Testis (tissue), 3 donors: ENCODE measurements around the gene BABAM2. TPM values are rescaled to one million over a fixed set of nuclear protein-coding genes. Genes with fewer than 3 reads are reported as not detected.

Experiments
- DNase-seq: peaks from one replicate; pipeline ENCODE4 v3.0.0-alpha.2; 2019
- H3K27ac ChIP-seq, 2 donors: fragments of 200-600 bp; sonication (generic); one replicate each; pipeline ENCODE4 v1.5.1; 2019
- H3K27me3 ChIP-seq: fragments of 200-600 bp; sonication (generic); one replicate; pipeline ENCODE4 v1.5.1; 2019
- H3K36me3 ChIP-seq: fragments of 200-600 bp; sonication (generic); one replicate; pipeline ENCODE4 v1.5.1; 2017; ENCODE audit warnings: low read depth; ENCODE audit errors: missing control alignments
- H3K4me1 ChIP-seq: fragments of 200-600 bp; sonication (generic); one replicate; pipeline ENCODE4 v1.5.1; 2019
- H3K4me3 ChIP-seq, 2 donors: fragments of 200-600 bp; sonication (generic); one replicate each; pipeline ENCODE4 v1.5.1; 2017 to 2019
- H3K9me3 ChIP-seq: fragments of 200-600 bp; sonication (generic); one replicate; pipeline ENCODE4 v1.5.1; 2017
- CTCF ChIP-seq, 3 experiments: fragments of 450-650 bp in 2 of 3; fragments of 200-600 bp in 1 of 3; sonication (generic) in 1 of 3; IDR thresholded peaks; one replicate each; pipeline ENCODE4 v1.5.1; 2016 to 2019; ENCODE audit warnings: antibody characterized with exemption in 3 of 3, mild to moderate bottlenecking in 2 of 3, moderate library complexity in 1 of 3
- POLR2A ChIP-seq: fragments of 450-650 bp; IDR thresholded peaks from one replicate; pipeline ENCODE4 v1.6.1; 2017; ENCODE audit warnings: antibody characterized with exemption, mild to moderate bottlenecking, moderate library complexity
- WGBS, 2 donors: methylation state at CpG; one replicate each; pipeline ENCODE4 v1.1.5; 2018; 5-methylcytosine and 5-hydroxymethylcytosine counted together
- intact Hi-C: fragments of 100-400 bp; cut with DNase I; formaldehyde crosslinking; loops from one replicate; pipeline ENCODE4 v1.15.1; 2023; ENCODE audit warnings: low total_unique reads
- polyA plus RNA-seq: library from polyadenylated mRNA; stranded (reverse); fragments of 350-450 nt; fragmentation: Illumina TruSeq; extraction: RNeasy Lipid Tissue Mini Kit (QIAGEN cat#74804); gene quantifications from one replicate; pipeline ENCODE4 v1.2.3, GENCODE V29; 2014; ENCODE audit warnings: low read depth, low replicate concordance; ENCODE audit not compliant: insufficient read depth
- total RNA-seq, 2 donors: library from RNA; depleted of rRNA; stranded (reverse); fragments of >200 nt; gene quantifications; one replicate each; pipeline ENCODE4 v1.2.3, GENCODE V29; 2016

Gene BABAM2
- total and polyA plus RNA-seq, 3 donors from 2014 or later, result 49.2 to 70.6 (median 59.1) TPM

GRCh38 chr2:28162564-28162963 is 272.0 kb downstream of the BABAM2 start:
- WGBS, 2 donors, result 92 to 98% methylated on average over 3 of the region's 3 CpGs
- H3K27ac ChIP-seq, result no peak overlapping the region
- no peaks in the 10 kb centered on the region for H3K27me3 ChIP-seq
- no peaks in the 10 kb centered on the region for H3K36me3 ChIP-seq
- intact Hi-C loops, result no loop called here
- TF ChIP-seq POLR2A, result no peak
- TF ChIP-seq CTCF (IDR thresholded peaks at IDR 0.05), result no peak
- peaks cover 10% of the 10 kb centered on the region for H3K4me1 ChIP-seq
- no peak for DNase-seq
- H3K9me3 ChIP-seq, result no peaks in the 10 kb centered on the region
- no peak overlapping the region for H3K4me3 ChIP-seq

GRCh38 chr2:28163028-28163427 is 272.5 kb downstream of the BABAM2 start:
- Histone ChIP-seq H3K4me3 (no peak overlapping the region), H3K9me3 (no peaks in the 10 kb centered on the region), H3K27me3 (no peaks in the 10 kb centered on the region), H3K4me1 (peaks cover 10% of the 10 kb centered on the region), H3K36me3 (no peaks in the 10 kb centered on the region), H3K27ac (no peak overlapping the region)
- intact Hi-C loops, result no loop called here
- TF ChIP-seq POLR2A, result no peak
- TF ChIP-seq CTCF (IDR thresholded peaks at IDR 0.05), result no peak
- no peak for DNase-seq
- WGBS, 2 donors, result 87 to 91% methylated on average over 4 of the region's 4 CpGs

DNA sequence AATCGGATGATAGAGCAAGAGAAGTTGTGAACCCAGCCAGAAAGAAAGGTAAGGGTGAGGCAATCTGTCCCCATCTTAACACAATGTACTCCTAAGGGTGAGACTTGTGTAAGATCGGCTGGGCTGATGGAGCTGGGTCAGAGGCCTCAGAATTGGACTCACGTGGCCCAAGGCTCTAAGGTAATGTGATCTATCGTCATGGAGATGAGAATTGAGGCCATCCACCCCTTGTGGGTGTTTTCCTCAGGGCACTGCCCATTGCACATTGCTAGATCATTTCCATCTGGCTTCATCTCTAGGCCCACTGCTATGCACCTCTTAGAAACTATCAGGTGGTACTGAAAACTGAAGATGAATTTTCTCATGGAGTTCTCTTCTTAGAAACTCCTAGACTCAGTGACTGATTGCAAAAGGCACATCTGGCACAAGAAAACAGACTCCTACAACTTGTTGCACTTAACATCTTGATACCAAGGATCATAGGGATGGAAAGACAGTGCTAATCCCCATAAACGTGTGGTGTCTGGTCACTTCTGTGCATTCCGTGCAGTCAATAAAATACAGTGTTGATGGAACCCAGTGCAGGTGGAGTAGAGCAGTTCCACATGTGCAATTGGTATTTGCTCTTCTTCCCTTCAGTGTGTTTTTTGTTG is 273.2 kb downstream of the BABAM2 start:
- no peaks in the 10 kb centered on the region for H3K27me3 ChIP-seq
- H3K27ac ChIP-seq, result peak overlapping the region in 1 of 2 donors; percentile 39
- no peaks in the 10 kb centered on the region for H3K36me3 ChIP-seq
- WGBS, 2 donors, result 80 to 83% methylated on average over 6 of the region's 6 CpGs
- no peaks in the 10 kb centered on the region for H3K9me3 ChIP-seq
- no peak for DNase-seq
- H3K4me3 ChIP-seq, result no peak overlapping the region
- intact Hi-C loops, result no loop called here
- peaks cover 10% of the 10 kb centered on the region for H3K4me1 ChIP-seq
- no peak for TF ChIP-seq CTCF (IDR thresholded peaks at IDR 0.05)
- no peak for TF ChIP-seq POLR2A

- Histone ChIP-seq H3K27me3 (no peaks in the 10 kb centered on the region), H3K4me3 (no peak overlapping the region), H3K27ac (peak overlapping the region in 1 of 2 donors; percentile 39), H3K9me3 (no peaks in the 10 kb centered on the region), H3K4me1 (peaks cover 10% of the 10 kb centered on the region), H3K36me3 (no peaks in the 10 kb centered on the region)
- intact Hi-C loops, result no loop called here
- peak; percentile 30 for DNase-seq
- TF ChIP-seq POLR2A, result no peak
- TF ChIP-seq CTCF (IDR thresholded peaks at IDR 0.05), result no peak
- 44 to 52% methylated on average over 8 of the region's 8 CpGs for WGBS, 2 donors
Measured at GRCh38 chr2:28164280-28164801, 273.8 kb downstream of the BABAM2 start.
